HG02588 (cell line): ENCODE data around the gene SPRYD3.

ENCODE experiments used
- ATAC-seq: cut with Tn5 transposase; IDR thresholded peaks from one replicate; pipeline ENCODE4 v1.9.1; 2021; ENCODE audit warnings: mild to moderate bottlenecking, moderate library complexity; ENCODE audit not compliant: unreplicated experiment

SPRYD3 gene

DNA sequence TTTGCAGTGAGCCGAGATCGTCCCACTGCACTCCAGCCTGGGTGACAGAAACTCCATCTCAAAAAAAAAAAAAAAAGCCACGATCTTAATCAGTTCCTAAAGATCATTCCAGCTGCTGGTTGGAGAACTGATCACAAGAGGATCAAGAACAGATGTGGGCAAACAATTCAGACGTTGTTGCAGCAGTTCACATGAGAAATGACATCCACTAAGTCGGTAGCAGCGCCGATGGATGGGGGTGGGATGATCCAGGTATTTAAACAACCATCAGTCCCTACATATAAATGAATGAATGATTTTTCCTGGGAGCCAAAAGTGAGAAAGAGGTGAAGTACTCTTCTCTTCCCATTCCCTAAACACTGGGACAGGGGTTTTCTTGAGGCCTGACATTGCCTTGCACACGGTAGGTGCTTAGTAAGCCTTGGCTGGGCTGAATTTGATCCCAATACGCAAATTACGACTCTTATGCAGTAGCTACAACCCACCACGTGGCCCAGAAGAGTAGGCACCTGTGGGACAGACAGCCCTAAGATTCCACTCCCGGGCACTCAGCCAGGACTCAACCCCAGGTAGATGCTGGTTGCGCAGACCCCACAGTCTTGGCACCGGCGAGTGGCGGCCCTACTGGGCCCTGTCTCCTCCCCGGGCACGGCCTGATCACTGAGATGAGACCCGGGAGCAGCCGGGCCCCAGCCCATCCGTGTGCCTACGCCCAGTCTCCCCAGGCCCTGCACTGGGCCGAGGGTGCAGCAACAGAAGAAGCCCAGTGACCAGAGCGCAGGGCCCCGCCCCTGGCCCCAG lies 565 bp downstream of the SPRYD3 start:
- ATAC-seq: peak; percentile 22

GRCh38 chr12:53077030-53077429 lies 2.2 kb downstream of the SPRYD3 start:
- ATAC-seq: no peak

GRCh38 chr12:53076461-53076860 lies 2.7 kb downstream of the SPRYD3 start:
- no peak for ATAC-seq

GRCh38 chr12:53074999-53075370 lies 4.2 kb downstream of the SPRYD3 start:
- ATAC-seq: no peak

DNA sequence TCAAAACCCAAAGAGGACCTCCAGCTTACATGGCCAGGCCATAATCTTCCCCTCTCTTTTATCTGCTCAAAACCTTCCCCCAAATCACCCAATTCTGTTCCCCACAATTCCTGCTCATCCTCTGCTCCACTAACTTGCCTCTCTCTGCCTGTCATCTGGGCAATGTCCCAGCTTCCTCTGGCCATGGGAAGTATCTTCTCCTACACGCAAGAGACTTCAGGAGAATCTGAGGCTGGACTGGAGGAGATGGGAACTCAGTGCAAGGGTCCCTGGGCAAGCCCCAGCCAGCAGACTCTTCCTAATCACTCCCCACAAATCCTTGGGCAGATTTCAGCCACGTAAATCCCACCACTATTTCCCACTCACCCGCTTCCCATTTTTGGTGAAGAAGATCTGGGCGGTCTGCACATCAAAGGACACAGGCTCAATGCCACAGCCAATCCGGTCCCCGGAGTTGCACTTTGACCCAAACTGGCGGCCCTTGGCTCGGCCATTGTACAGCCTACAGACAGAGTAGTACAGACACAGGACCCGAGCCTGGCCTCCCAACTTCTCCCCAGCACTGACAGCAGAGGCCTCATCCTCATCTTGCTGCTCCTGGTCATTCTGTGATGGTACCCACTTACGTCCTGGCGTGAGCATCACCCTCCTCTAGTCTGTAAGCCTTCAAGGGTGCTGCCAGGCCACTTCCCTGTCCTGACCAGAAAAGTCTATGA lies 4.7 kb downstream of the SPRYD3 start:
- no peak for ATAC-seq

DNA sequence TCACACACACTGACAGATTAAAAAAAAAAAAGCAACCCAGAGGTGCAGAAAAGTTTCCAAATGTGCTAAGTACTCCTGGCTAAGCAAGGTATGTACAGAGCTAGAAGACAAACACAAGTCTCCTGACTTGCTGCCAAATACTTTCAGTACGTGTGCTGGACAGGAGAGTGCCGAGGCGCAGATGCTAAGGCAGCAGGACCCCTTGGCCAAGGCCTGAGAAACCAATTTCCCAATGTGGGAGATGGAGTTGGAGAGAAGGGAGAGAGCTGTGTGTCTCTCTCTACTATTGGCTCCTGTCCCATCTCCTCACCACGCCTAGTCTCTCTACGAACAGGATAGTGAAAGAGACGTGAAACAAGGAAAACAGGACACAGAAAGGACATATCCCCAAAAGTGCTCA lies 5.3 kb downstream of the SPRYD3 start:
- ATAC-seq: no peak

- ATAC-seq: no peak
Measured at GRCh38 chr12:53071591-53072551, 7.3 kb downstream of the SPRYD3 start.

GRCh38 chr12:53070877-53071492 lies 8.2 kb downstream of the SPRYD3 start:
- no peak for ATAC-seq

GRCh38 chr12:53069621-53070410 lies 9.4 kb downstream of the SPRYD3 start:
- ATAC-seq: no peak

- ATAC-seq: no peak
Measured at GRCh38 chr12:53068811-53069585, 10.2 kb downstream of the SPRYD3 start.

- ATAC-seq: no peak
Measured at GRCh38 chr12:53067993-53068770, 11.0 kb downstream of the SPRYD3 start.

- ATAC-seq: no peak
Measured at GRCh38 chr12:53067074-53067992, 11.9 kb downstream of the SPRYD3 start.

DNA sequence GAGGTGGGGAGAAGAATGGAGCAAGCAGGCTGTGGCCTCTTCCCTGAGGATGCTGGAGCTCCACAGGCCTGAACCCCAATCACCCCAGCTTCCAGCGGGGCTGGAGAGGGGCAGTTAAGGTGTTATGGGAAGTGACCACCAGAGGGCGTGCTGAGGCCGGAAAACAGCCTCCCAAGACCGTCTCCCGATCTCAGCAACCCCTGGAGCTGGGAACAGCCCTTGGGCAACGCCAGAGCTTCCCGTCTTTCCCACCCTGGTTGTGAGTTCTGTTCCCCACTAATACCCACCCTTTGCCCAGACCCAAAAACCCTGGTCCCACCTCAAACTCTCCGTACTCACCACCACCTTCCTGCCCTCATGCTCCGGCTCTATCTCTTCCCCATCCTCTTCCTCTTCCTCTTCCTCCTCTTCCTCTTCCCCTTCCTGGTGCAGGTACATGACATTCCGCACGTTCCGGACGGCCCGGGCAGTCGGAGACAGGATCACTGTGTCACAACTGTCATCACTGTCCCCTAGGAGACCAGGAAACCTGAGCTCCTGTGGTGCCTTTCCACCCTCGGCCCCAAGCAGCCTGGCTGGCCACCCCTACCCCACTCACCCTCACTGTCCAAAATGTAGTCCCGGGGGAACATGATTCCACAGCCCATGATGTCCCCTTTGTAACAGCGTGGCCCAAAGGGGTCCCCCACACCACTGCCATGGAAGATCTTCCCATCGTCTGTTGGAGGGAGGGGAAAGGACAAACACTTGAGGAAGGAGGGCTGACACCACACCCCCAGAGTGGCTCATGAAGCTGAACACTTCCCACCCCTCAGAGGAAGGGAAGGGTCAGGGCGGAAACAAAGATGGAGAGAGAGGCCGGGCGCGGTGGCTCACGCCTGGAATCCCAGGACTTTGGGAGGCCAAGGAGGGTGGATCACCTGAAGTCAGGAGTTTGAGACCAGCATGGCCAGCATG lies 12.9 kb downstream of the SPRYD3 start:
- ATAC-seq: no peak

GRCh38 chr12:53065470-53065869 lies 13.7 kb downstream of the SPRYD3 start:
- no peak for ATAC-seq

GRCh38 chr12:53064613-53065436 lies 14.4 kb downstream of the SPRYD3 start:
- no peak for ATAC-seq
